DND-41 (cell line): ENCODE results near the gene SLC8A3.

Experiments used
- CTCF ChIP-seq: IDR thresholded peaks from 2 replicates; pipeline ENCODE4 v1.5.1; 2012; ENCODE audit warnings: borderline replicate concordance, low read length, moderate library complexity, mild to moderate bottlenecking; ENCODE audit not compliant: poor library complexity, severe bottlenecking; ENCODE audit errors: extremely low read depth
- EZH2 ChIP-seq: IDR thresholded peaks from 3 replicates; pipeline ENCODE4 v1.6.1; 2012; ENCODE audit warnings: borderline replicate concordance, low read depth, mild to moderate bottlenecking, moderate library complexity, low read length, inconsistent platforms; ENCODE audit not compliant: severe bottlenecking

GRCh38 chr14:70094631-70095030 is 94.1 kb downstream of the SLC8A3 start:
- TF ChIP-seq CTCF = no peak
- no peak for TF ChIP-seq EZH2
